Activated naive CD4-positive, alpha-beta T cell treated with anti-CD3 and anti-CD28 coated beads, Interleukin-2, amount 50 U/mL, for 24 hours (primary cell): Measurements from ENCODE around the gene GPC5.

Experiments
- H3K27ac Mint-ChIP-seq: one replicate; pipeline ENCODE4 v1.8.0; 2021; ENCODE audit warnings: mild to moderate bottlenecking, mixed read lengths
- H3K27me3 Mint-ChIP-seq: one replicate; pipeline ENCODE4 v1.8.0; 2021; ENCODE audit warnings: mixed read lengths
- H3K36me3 Mint-ChIP-seq: one replicate; pipeline ENCODE4 v1.8.0; 2021; ENCODE audit warnings: mixed read lengths
- H3K4me1 Mint-ChIP-seq: one replicate; pipeline ENCODE4 v1.8.0; 2021; ENCODE audit warnings: mixed read lengths
- H3K4me3 Mint-ChIP-seq: one replicate; pipeline ENCODE4 v1.8.0; 2021; ENCODE audit warnings: mild to moderate bottlenecking, mixed read lengths
- H3K9me3 Mint-ChIP-seq: one replicate; pipeline ENCODE4 v1.8.0; 2021; ENCODE audit warnings: mixed read lengths

Gene GPC5

DNA sequence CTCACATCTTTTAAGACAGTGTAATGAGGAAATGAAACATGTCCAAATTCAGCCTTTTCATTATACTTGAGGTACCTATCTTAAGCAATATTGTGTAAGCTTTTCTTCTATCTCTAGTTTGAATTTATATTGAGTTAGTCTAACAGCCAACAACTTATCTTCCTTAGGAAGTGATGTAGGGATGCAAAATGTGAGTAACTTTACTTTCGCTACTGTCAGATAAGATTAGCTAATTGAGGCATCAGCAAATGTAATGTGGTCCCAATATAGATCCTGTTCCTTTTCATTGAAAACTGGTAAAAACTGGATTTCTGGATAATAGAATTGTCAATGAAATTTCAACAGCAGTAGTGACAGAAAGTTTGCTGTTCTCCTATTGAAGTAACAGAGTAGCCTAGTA lies 902.2 kb downstream of the GPC5 start:
- H3K9me3 Mint-ChIP-seq = no peaks in the 10 kb centered on the region
- H3K4me1 Mint-ChIP-seq = no peaks in the 10 kb centered on the region
- H3K27ac Mint-ChIP-seq = no peak overlapping the region
- no peak overlapping the region for H3K4me3 Mint-ChIP-seq
- H3K36me3 Mint-ChIP-seq = no peaks in the 10 kb centered on the region
- no peaks in the 10 kb centered on the region for H3K27me3 Mint-ChIP-seq

DNA sequence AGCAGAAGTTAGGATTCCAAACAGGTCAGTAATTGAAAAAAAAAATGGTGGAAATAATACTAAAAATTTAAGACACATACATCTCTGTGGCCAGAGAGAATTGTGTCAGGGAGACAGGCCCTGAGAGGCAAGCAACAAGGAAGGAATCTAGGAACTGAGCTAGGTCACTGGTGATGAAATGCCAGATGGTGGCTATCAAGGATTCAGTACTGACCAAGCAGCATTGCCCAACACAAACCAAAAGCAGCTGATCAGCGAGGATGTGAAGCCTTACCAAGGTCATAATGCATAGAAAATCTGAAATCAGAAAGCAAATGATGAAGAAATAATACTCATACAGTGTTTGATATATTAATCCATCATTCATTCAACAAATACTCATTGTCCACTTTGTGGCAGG lies 905.0 kb downstream of the GPC5 start:
- H3K9me3 Mint-ChIP-seq = no peaks in the 10 kb centered on the region
- H3K4me3 Mint-ChIP-seq = no peak overlapping the region
- H3K4me1 Mint-ChIP-seq = no peaks in the 10 kb centered on the region
- no peak overlapping the region for H3K27ac Mint-ChIP-seq
- H3K27me3 Mint-ChIP-seq = no peaks in the 10 kb centered on the region
- H3K36me3 Mint-ChIP-seq = no peaks in the 10 kb centered on the region

GRCh38 chr13:92307752-92308151 lies 909.3 kb downstream of the GPC5 start:
- no peaks in the 10 kb centered on the region for H3K36me3 Mint-ChIP-seq
- no peaks in the 10 kb centered on the region for H3K9me3 Mint-ChIP-seq
- no peaks in the 10 kb centered on the region for H3K27me3 Mint-ChIP-seq
- no peaks in the 10 kb centered on the region for H3K4me1 Mint-ChIP-seq
- no peak overlapping the region for H3K4me3 Mint-ChIP-seq
- no peak overlapping the region for H3K27ac Mint-ChIP-seq

DNA sequence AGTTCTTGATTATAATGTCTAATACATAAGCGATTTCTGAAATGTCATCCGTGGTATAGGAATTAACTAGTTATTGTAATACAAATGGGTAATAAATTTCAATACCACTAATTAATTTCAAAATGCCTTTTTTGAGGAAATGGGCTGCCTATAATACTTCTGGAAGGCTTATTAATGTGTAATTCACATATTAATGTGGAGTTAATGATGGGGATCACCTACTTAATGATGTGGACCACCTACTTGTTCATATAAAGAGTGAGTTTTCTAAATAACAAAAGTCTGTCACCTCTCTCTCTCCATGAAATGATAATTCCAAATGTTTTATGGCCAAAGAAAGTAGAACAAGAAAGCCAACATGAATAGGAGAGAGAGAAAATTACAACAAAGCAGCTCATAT lies 914.4 kb downstream of the GPC5 start:
- Mint-ChIP-seq H3K27me3 (no peaks in the 10 kb centered on the region), H3K4me3 (no peak overlapping the region), H3K9me3 (peaks cover 10% of the 10 kb centered on the region), H3K4me1 (no peaks in the 10 kb centered on the region), H3K36me3 (no peaks in the 10 kb centered on the region), H3K27ac (no peak overlapping the region)

DNA sequence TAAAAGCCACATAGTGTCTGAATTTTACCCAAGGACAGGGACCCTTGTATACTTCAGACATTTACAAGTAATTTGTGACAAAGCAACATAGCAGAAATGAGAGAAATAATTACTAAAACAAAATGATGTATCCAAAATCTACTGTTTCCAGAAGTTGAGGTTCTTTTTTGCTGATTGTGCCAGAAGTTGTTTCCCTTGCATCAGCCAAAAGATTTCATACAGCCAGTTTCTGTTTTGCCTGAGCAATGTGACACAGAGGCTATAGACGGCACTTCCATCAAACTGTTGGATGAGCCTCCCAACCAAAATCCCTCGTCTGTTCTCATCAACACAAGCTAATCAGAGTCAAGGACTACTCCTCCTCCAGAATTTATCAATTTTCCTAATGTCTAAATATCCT lies 915.0 kb downstream of the GPC5 start:
- Mint-ChIP-seq H3K9me3 (peaks cover 10% of the 10 kb centered on the region), H3K27me3 (no peaks in the 10 kb centered on the region), H3K4me1 (no peaks in the 10 kb centered on the region), H3K36me3 (no peaks in the 10 kb centered on the region), H3K4me3 (no peak overlapping the region), H3K27ac (no peak overlapping the region)

- peaks cover 10% of the 10 kb centered on the region for H3K9me3 Mint-ChIP-seq
- no peak overlapping the region for H3K27ac Mint-ChIP-seq
- H3K4me3 Mint-ChIP-seq = no peak overlapping the region
- H3K27me3 Mint-ChIP-seq = no peaks in the 10 kb centered on the region
- no peaks in the 10 kb centered on the region for H3K4me1 Mint-ChIP-seq
- no peaks in the 10 kb centered on the region for H3K36me3 Mint-ChIP-seq
These were observed 916.8 kb downstream of the GPC5 start for GRCh38 chr13:92315265-92315664.

DNA sequence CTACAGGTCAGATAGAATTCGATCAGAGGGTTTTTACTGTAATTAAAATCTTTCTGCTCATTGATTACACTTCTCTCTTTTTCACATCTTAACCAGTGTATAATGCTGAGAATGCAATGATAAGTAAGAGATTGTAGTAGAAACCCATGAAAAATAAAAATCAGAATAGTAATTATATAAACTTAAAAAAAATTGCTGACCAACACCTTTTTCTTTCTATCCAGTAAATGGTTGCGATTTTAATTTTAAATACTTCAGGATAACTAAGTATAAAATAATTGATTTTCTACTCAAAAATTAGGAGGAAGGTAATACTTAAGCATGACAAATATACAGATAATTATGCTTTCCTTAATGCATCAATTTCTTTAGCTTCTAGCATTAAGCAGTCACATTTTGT lies 917.6 kb downstream of the GPC5 start:
- Mint-ChIP-seq H3K27me3 (no peaks in the 10 kb centered on the region), H3K4me1 (no peaks in the 10 kb centered on the region), H3K27ac (no peak overlapping the region), H3K4me3 (no peak overlapping the region), H3K9me3 (peaks cover 10% of the 10 kb centered on the region), H3K36me3 (no peaks in the 10 kb centered on the region)

- Mint-ChIP-seq H3K27me3 (no peaks in the 10 kb centered on the region), H3K4me3 (no peak overlapping the region), H3K9me3 (peaks cover 10% of the 10 kb centered on the region), H3K4me1 (no peaks in the 10 kb centered on the region), H3K36me3 (no peaks in the 10 kb centered on the region), H3K27ac (no peak overlapping the region)
These were observed 918.6 kb downstream of the GPC5 start for GRCh38 chr13:92317066-92317465.

DNA sequence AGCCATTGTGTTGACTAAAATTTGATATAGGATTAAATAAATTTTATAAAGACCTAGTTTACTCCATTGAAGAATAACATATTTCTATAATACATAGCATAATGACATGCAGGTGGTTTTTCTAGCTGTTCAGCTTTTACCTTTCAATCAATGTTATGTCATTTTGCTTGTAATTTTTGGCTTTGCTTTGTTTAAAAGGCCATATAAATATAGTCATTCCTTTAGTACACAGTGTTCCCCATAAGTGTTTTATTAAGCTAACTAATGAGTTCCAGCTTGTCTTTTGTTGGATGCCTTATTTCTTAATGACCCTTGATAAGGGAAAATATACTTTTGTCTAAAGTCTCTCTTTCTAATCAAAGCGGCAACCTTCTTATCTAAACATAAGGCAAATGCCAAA lies 921.9 kb downstream of the GPC5 start:
- Mint-ChIP-seq H3K4me3 (no peak overlapping the region), H3K27me3 (no peaks in the 10 kb centered on the region), H3K9me3 (no peaks in the 10 kb centered on the region), H3K36me3 (no peaks in the 10 kb centered on the region), H3K27ac (no peak overlapping the region), H3K4me1 (no peaks in the 10 kb centered on the region)

DNA sequence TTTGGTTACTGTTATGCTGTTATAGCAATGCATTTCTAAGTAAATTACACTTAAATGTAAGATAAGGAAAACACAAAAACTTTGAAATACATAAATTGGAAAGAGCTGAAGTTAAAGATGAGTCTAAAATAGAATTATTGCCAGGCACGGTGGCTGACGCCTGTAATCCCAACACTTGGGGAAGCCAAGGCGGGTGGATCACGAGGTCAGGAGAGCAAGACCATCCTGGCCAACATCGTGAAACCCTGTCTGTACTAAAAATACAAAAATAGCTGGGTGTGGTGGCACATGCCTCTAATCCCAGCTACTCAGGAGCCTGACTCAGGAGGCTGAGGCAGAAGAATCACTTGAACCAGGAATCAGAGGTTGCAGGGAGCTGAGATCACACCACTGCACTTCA lies 922.8 kb downstream of the GPC5 start:
- Mint-ChIP-seq H3K9me3 (no peaks in the 10 kb centered on the region), H3K27me3 (no peaks in the 10 kb centered on the region), H3K4me3 (no peak overlapping the region), H3K4me1 (no peaks in the 10 kb centered on the region), H3K36me3 (no peaks in the 10 kb centered on the region), H3K27ac (no peak overlapping the region)

GRCh38 chr13:92345627-92346026 lies 947.2 kb downstream of the GPC5 start:
- Mint-ChIP-seq H3K4me1 (no peaks in the 10 kb centered on the region), H3K9me3 (peaks cover 9% of the 10 kb centered on the region), H3K27me3 (no peaks in the 10 kb centered on the region), H3K36me3 (no peaks in the 10 kb centered on the region), H3K4me3 (no peak overlapping the region), H3K27ac (no peak overlapping the region)

GRCh38 chr13:92346046-92346445 lies 947.6 kb downstream of the GPC5 start:
- Mint-ChIP-seq H3K4me1 (no peaks in the 10 kb centered on the region), H3K36me3 (no peaks in the 10 kb centered on the region), H3K9me3 (peaks cover 9% of the 10 kb centered on the region), H3K4me3 (no peak overlapping the region), H3K27me3 (no peaks in the 10 kb centered on the region), H3K27ac (no peak overlapping the region)

DNA sequence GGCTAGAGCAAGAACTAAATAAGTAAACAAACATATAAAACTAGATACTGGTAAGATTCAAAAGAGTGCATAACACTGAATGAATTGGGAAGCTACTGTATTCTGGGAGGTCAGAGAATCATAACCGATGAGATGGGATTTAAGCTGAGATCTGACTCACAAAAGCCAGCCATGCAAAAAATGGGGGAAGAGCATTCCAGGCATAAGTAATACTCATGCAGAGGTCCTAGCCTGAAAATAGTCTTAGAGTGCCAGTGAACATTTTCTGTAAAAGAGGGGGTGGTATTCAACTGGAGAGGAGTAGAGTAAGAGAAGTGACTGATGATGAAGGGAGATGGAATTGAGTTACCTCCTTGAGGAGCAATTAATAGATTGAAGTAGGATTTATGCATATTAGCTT lies 956.2 kb downstream of the GPC5 start:
- H3K4me1 Mint-ChIP-seq = no peaks in the 10 kb centered on the region

DNA sequence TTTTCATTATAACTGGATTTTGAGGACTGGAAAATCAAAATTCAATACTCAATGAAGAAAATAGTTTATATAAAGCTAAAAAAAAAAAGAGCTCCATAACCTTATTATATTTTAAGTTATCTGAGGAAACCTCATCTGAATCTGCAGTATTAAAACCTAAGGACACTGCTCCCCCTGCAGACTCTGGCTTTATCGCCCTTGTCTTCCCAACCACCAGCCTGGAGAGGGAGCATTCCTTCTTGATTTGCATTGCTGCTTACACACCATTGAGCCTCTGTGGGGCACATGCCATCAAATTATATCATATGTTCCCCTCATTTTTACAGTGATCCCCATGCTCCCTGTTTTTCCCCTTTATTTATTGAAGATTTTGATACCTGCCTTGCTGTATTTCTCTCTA lies 956.8 kb downstream of the GPC5 start:
- no peaks in the 10 kb centered on the region for H3K4me1 Mint-ChIP-seq
- no peaks in the 10 kb centered on the region for H3K27me3 Mint-ChIP-seq
- peaks cover 14% of the 10 kb centered on the region for H3K9me3 Mint-ChIP-seq
- H3K27ac Mint-ChIP-seq = no peak overlapping the region
- H3K4me3 Mint-ChIP-seq = no peak overlapping the region
- no peaks in the 10 kb centered on the region for H3K36me3 Mint-ChIP-seq

More for the DNA sequence above, 956.2 kb downstream of the GPC5 start:
- Mint-ChIP-seq H3K4me3 (no peak overlapping the region), H3K27ac (no peak overlapping the region), H3K27me3 (no peaks in the 10 kb centered on the region), H3K36me3 (no peaks in the 10 kb centered on the region), H3K9me3 (peaks cover 11% of the 10 kb centered on the region)

DNA sequence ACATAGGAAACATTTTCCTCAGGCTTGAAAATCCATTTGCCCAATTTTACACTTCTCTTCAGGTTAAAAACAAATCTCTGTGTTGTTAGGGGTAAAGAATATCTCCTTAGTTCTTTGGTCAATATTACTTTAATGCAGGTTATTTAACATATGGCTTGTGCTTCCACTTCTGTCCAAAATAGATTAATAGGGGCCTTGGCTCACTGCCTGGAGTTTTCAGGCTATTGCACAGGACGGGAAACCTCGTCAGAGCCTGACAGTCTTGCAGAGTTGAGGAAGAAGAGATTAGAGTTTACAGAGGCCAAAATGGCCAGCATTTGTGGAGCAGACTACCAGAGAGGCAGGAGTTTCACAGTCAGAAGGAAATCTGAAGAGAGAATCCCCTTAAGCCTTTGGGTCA lies 964.3 kb downstream of the GPC5 start:
- Mint-ChIP-seq H3K9me3 (peaks cover 16% of the 10 kb centered on the region), H3K27ac (no peak overlapping the region), H3K36me3 (no peaks in the 10 kb centered on the region), H3K4me1 (no peaks in the 10 kb centered on the region), H3K27me3 (no peaks in the 10 kb centered on the region), H3K4me3 (no peak overlapping the region)

GRCh38 chr13:92365904-92366303 lies 967.5 kb downstream of the GPC5 start:
- H3K27ac Mint-ChIP-seq = no peak overlapping the region
- peaks cover 4% of the 10 kb centered on the region for H3K9me3 Mint-ChIP-seq
- H3K36me3 Mint-ChIP-seq = no peaks in the 10 kb centered on the region
- no peaks in the 10 kb centered on the region for H3K4me1 Mint-ChIP-seq
- no peak overlapping the region for H3K4me3 Mint-ChIP-seq
- no peaks in the 10 kb centered on the region for H3K27me3 Mint-ChIP-seq

DNA sequence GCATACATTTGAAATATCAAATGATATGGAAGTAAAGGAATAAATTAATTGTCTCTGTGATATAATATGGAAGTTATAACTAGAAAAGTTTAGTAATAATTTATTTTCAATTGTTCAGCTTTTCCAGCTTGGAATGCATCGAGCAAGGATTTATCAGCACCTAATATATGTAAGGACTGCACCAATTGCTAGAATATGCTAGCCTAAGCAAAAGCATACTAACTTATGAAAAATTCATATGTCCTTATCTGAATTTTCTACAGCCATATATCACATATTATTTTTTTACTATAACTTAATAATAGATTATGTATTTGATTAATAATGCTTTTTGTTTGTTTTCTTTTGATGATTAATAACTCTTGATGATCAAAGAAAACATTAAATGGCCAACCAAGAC lies 979.0 kb downstream of the GPC5 start:
- Mint-ChIP-seq H3K9me3 (no peaks in the 10 kb centered on the region), H3K27me3 (no peaks in the 10 kb centered on the region), H3K27ac (no peak overlapping the region), H3K4me3 (no peak overlapping the region), H3K36me3 (no peaks in the 10 kb centered on the region), H3K4me1 (no peaks in the 10 kb centered on the region)

DNA sequence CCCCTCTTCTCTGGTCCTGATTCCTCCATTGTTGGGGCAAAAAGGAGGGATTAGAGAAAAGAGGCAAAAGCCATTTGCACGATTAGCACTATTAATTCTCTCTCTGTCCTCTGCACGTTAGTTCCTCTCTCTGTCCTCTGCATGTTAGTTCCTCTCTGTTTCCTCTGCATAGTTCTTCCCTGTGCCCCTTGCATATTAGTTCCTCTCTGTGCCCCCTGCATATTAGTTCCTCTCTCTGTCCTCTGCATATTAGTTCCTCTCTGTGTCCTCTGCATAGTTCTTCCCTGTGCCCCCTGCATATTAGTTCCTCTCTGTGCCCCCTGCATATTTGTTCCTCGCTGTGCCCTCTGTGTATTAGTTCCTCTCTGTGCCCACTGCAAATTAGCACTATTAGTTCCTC lies 981.0 kb downstream of the GPC5 start:
- Mint-ChIP-seq H3K36me3 (no peaks in the 10 kb centered on the region), H3K4me3 (no peak overlapping the region), H3K4me1 (no peaks in the 10 kb centered on the region), H3K27ac (no peak overlapping the region), H3K9me3 (no peaks in the 10 kb centered on the region), H3K27me3 (no peaks in the 10 kb centered on the region)
